Lung (tissue), 12 donors: ENCODE results near the gene SPATA31E1. TPM values are rescaled to one million over a fixed set of nuclear protein-coding genes. Genes with fewer than 3 reads are reported as not detected.

ENCODE experiments used
- ATAC-seq: fragments of 200-7000 bp; cut with Tn5 transposase; one replicate; pipeline ENCODE4 v1.9.1; 2020; ENCODE audit warnings: moderate number of reproducible peaks; ENCODE audit not compliant: insufficient read depth, low FRiP score
- DNase-seq, 3 donors: peaks; one replicate each; pipeline ENCODE4 v3.0.0-alpha.2; 2013 to 2017
- H3K27ac ChIP-seq, 2 donors: one replicate each; pipeline ENCODE4 v1.5.1; 2013; ENCODE audit warnings: mild to moderate bottlenecking in 2 of 2, moderate library complexity in 2 of 2, control low read depth in 1 of 2, inconsistent platforms in 1 of 2, low read depth in 1 of 2, low read length in 1 of 2
- H3K27me3 ChIP-seq, 3 donors: one replicate each; pipeline ENCODE4 v1.5.1; 2013; ENCODE audit warnings: low read length in 2 of 3; ENCODE audit not compliant: control insufficient read depth in 3 of 3, insufficient read depth in 3 of 3
- H3K36me3 ChIP-seq, 4 donors: one replicate each; pipeline ENCODE4 v1.5.1; 2013; ENCODE audit warnings: low read length in 4 of 4, mild to moderate bottlenecking in 1 of 4, moderate library complexity in 1 of 4; ENCODE audit not compliant: control insufficient read depth in 4 of 4, insufficient read depth in 4 of 4
- H3K4me1 ChIP-seq, 5 donors: one replicate each; pipeline ENCODE4 v1.5.1; 2013; ENCODE audit warnings: low read length in 5 of 5, mild to moderate bottlenecking in 2 of 5, moderate library complexity in 1 of 5; ENCODE audit not compliant: control insufficient read depth in 5 of 5, insufficient read depth in 5 of 5
- H3K4me3 ChIP-seq: one replicate; pipeline ENCODE4 v1.5.1; 2013; ENCODE audit warnings: mild to moderate bottlenecking, control low read depth, moderate library complexity
- H3K9ac ChIP-seq, 2 donors: one replicate each; pipeline ENCODE4 v1.5.1; 2013; ENCODE audit warnings: low read length in 2 of 2, control low read depth in 1 of 2; ENCODE audit not compliant: insufficient read depth in 1 of 2
- H3K9me3 ChIP-seq, 4 donors: one replicate each; pipeline ENCODE4 v1.5.1; 2013; ENCODE audit warnings: low read length in 3 of 4, mild to moderate bottlenecking in 1 of 4, moderate library complexity in 1 of 4; ENCODE audit not compliant: control insufficient read depth in 4 of 4, insufficient read depth in 3 of 4
- WGBS, 2 donors: extraction: QIAGEN DNeasy Blood & Tissue Kit; methylation state at CpG; one replicate each; pipeline ENCODE4 v1.1.7; 2013; 5-methylcytosine and 5-hydroxymethylcytosine counted together
- polyA plus RNA-seq, 2 donors: library from polyadenylated mRNA; stranded (reverse); fragments of 200-250 nt; gene quantifications; one replicate each; pipeline ENCODE4 v1.2.1, GENCODE V29; 2013
- total RNA-seq, 2 donors: library from RNA; depleted of rRNA in 1 of 2; stranded (reverse); fragments of >200 nt in 1 of 2; gene quantifications; one replicate each; pipeline ENCODE4 v1.2.1, GENCODE V29; 2014 to 2021
- TF ChIP-seq, protein P1 (sequence below): IDR thresholded peaks from 2 replicates; pipeline ENCODE4 v1.5.1; 2012; ENCODE audit warnings: mild to moderate bottlenecking; ENCODE audit errors: control extremely low read depth, extremely low read depth
- donor health status: control.
- donor health status: control.
- donor health status: Bipolar disorder and iron deficiency.
- donor health status: healthy.
- donor health status: DM: yes; HTN: yes; CAD: no.

The SPATA31E1 gene
- total and polyA plus RNA-seq, 4 donors = not detected

DNA sequence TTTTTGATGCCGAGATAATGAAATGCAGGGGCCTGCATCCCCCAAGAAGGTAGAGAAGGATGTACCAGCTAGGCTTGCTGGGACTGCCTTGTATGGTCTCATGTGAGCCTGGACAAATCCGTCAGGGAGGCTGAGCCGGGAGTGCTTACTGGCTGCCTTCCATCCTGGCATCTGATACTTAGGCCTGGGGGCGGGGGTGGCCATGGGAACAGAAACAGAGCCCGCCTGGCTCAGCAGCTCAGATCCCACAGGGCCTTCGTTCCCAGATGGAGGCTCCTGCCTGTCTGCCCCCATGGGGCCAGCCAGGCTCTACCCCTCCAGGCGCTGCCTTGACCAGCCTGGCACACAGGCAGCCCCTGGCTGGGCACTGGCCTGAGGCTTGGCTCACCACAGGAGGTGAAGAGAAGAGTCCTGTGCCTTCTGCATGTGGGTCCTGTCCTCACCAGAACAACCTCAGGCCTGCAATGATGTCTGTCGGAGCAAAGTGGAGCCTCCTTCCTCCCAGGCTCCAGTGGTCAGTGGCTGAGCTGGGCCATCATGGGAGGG lies 10.5 kb upstream of the SPATA31E1 start:
- ATAC-seq = no peak
- DNase-seq = peak; percentile 62 to 65 (median 64)
- H3K4me3 ChIP-seq = no peak overlapping the region
- no peaks in the 10 kb centered on the region for H3K36me3 ChIP-seq
- no peaks in the 10 kb centered on the region for H3K27me3 ChIP-seq
- no peak overlapping the region for H3K9ac ChIP-seq
- peaks cover 0 to 4% (median 0%) of the 10 kb centered on the region in 4 donors for H3K9me3 ChIP-seq
- WGBS, 2 donors = 82 to 87% methylated on average over 8 of the region's 8 CpGs
- H3K4me1 ChIP-seq = peaks cover 0 to 49% (median 7%) of the 10 kb centered on the region in 5 donors
- H3K27ac ChIP-seq = no peak overlapping the region
- TF ChIP-seq, protein P1, sequence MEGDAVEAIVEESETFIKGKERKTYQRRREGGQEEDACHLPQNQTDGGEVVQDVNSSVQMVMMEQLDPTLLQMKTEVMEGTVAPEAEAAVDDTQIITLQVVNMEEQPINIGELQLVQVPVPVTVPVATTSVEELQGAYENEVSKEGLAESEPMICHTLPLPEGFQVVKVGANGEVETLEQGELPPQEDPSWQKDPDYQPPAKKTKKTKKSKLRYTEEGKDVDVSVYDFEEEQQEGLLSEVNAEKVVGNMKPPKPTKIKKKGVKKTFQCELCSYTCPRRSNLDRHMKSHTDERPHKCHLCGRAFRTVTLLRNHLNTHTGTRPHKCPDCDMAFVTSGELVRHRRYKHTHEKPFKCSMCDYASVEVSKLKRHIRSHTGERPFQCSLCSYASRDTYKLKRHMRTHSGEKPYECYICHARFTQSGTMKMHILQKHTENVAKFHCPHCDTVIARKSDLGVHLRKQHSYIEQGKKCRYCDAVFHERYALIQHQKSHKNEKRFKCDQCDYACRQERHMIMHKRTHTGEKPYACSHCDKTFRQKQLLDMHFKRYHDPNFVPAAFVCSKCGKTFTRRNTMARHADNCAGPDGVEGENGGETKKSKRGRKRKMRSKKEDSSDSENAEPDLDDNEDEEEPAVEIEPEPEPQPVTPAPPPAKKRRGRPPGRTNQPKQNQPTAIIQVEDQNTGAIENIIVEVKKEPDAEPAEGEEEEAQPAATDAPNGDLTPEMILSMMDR = no peak

DNA sequence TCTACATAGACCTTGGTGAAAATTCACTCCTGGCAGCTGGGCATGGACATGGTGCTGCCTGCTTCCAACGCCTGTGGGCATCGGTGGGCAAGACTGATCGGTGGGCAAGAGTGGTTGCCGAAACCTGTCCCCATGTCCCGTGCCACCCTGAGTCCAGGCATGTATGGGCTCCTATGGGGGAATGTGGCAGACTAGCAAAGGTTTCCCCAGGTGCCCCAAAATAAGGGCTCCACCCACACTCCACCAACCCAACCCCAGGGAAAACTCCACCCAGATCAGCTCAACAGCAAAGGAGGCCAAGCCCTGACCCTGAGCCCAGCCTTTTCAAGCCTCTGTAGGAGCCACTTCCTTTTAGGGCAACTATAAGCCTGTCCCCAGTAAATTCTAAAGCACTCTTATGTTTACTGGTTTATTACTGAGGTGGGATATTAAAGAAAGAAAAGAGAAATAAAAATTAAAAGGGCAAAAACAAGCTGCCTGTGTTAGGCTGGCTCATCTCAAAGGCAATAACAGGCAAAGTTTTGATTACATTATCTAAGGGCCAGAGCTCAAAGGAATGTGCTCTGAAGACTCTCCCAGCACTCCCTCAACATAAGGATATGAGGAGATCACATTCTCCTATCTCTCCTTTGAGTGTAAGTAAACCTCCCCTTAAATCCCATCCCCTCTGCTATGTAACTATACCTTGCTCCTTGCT lies 8.9 kb upstream of the SPATA31E1 start:
- no peak for ATAC-seq
- H3K27ac ChIP-seq = no peak overlapping the region
- WGBS, 2 donors = 99% methylated on average over 5 of the region's 5 CpGs

DNA sequence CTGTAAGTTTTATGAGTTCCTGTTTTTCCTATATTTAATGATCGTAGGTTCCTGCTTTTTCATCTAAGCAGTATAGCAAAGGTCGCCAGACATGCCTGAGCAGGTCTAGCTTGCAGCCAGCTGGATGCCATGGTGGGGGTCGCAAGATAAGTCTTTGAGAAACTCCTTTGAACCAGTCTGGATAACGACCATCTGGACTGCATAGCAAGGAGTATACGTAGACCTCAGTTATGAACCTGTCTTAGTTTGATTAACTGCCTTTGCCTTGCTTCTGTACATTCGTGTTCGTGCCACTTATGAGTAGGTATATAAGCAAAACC lies 8.4 kb upstream of the SPATA31E1 start:
- no peak for DNase-seq
- H3K36me3 ChIP-seq = no peaks in the 10 kb centered on the region
- WGBS, 2 donors = 64 to 65% methylated on average over 7 of the region's 7 CpGs

More for the DNA sequence above, 8.9 kb upstream of the SPATA31E1 start:
- Histone ChIP-seq H3K9ac (no peak overlapping the region), H3K36me3 (no peaks in the 10 kb centered on the region), H3K4me3 (no peak overlapping the region), H3K9me3 (peaks cover 0 to 4% (median 0%) of the 10 kb centered on the region in 4 donors), H3K4me1 (peaks cover 0 to 49% (median 7%) of the 10 kb centered on the region in 5 donors), H3K27me3 (no peaks in the 10 kb centered on the region)
- TF ChIP-seq, protein P1 = no peak
- peak in 1 of 3 donors; percentile 19 for DNase-seq

More for the DNA sequence above, 8.4 kb upstream of the SPATA31E1 start:
- Histone ChIP-seq H3K9ac (no peak overlapping the region), H3K27ac (no peak overlapping the region), H3K4me1 (peaks cover 0 to 49% (median 7%) of the 10 kb centered on the region in 5 donors), H3K9me3 (peaks cover 0 to 4% (median 0%) of the 10 kb centered on the region in 4 donors), H3K27me3 (no peaks in the 10 kb centered on the region), H3K4me3 (no peak overlapping the region)
- TF ChIP-seq, protein P1 = no peak
- ATAC-seq = no peak
